ENCODE measurements around the gene DISC1.

- TF ChIP-seq TCF12 (IDR thresholded peaks at IDR 0.05) (no peak), POLR2AphosphoS5 (IDR thresholded peaks at IDR 0.05; ENCODE audit: low read depth, low read length) (no peak), CHD2 (IDR thresholded peaks at IDR 0.05; ENCODE audit: low read length, partially characterized antibody) (no peak), EZH2phosphoT487 (IDR thresholded peaks at IDR 0.05; ENCODE audit: borderline replicate concordance, low read depth) (no peak), RAD21 (IDR thresholded peaks at IDR 0.05; ENCODE audit: low read length) (no peak), NRF1 (IDR thresholded peaks at IDR 0.05; ENCODE audit: low read depth, low read length) (no peak), JUND (IDR thresholded peaks at IDR 0.05) (no peak)
Observed at GRCh38 chr1:231938711-231939110, 312.1 kb downstream of the DISC1 start.

Data from SK-N-SH (cell line).